H1 (cell line): ENCODE data around the gene SPOPL. TPM values are rescaled to one million over a fixed set of nuclear protein-coding genes. Genes with fewer than 3 reads are reported as not detected.

ENCODE experiments used
- CTCF ChIA-PET: fragments of 300-600 bp; sonication (Branson Sonifier 250); formaldehyde crosslinking; loops from one replicate; lab custom pipeline; 2021; ENCODE audit not compliant: partially characterized antibody; lab: Charles Lee
- POLR2A ChIA-PET: fragments of 300-600 bp; sonication (Branson Sonifier 250); formaldehyde crosslinking; loops from one replicate; lab custom pipeline; 2021; ENCODE audit warnings: inconsistent platforms; ENCODE audit not compliant: partially characterized antibody; lab: Charles Lee
- DNase-seq, 2 experiments: peaks; one replicate each; pipeline versions ENCODE4 v3.0.0 to v3.0.0-alpha.2; 2010 to 2022; ENCODE audit warnings: low spot score in 2 of 2, low read depth in 1 of 2, mixed read lengths in 1 of 2
- FAIRE-seq: peaks from 2 replicates; lab custom pipeline; 2011; peaks lifted over from hg19 to GRCh38; lab: Jason Lieb, UNC
- H2AFZ ChIP-seq: 2 replicates; pipeline ENCODE4 v1.8.1; 2012; ENCODE audit warnings: low read length, inconsistent platforms
- H2AK5ac ChIP-seq: 2 replicates; pipeline ENCODE4 v1.6.1; 2013; ENCODE audit warnings: low read depth, low read length
- H2BK120ac ChIP-seq: replicated peaks from 2 replicates; pipeline ENCODE3; 2013; ENCODE audit warnings: low read depth, low read length, inconsistent platforms
- H2BK12ac ChIP-seq: 2 replicates; pipeline ENCODE4 v1.6.1; 2013; ENCODE audit warnings: low read depth, low read length
- H2BK15ac ChIP-seq: 2 replicates; pipeline ENCODE4 v1.6.1; 2013; ENCODE audit warnings: low read length
- H2BK20ac ChIP-seq: 2 replicates; pipeline ENCODE4 v1.6.1; 2013; ENCODE audit warnings: low read length
- H2BK5ac ChIP-seq: 2 replicates; pipeline ENCODE4 v1.6.1; 2013; ENCODE audit warnings: low read depth, low read length
- H3K14ac ChIP-seq: 2 replicates; pipeline ENCODE4 v1.6.1; 2013; ENCODE audit warnings: inconsistent platforms; ENCODE audit not compliant: insufficient read length
- H3K18ac ChIP-seq: 2 replicates; pipeline ENCODE4 v1.6.1; 2013; ENCODE audit warnings: low read length; ENCODE audit errors: extremely low read depth
- H3K23ac ChIP-seq: 2 replicates; pipeline ENCODE4 v1.6.1; 2013; ENCODE audit warnings: inconsistent platforms; ENCODE audit not compliant: insufficient read length
- H3K23me2 ChIP-seq: 2 replicates; pipeline ENCODE4 v1.6.1; 2013; ENCODE audit warnings: low read depth, low read length
- H3K27ac ChIP-seq: 2 replicates; pipeline ENCODE4 v1.6.1; 2011; ENCODE audit warnings: low read depth, low read length, inconsistent platforms
- H3K27me3 ChIP-seq, 4 experiments: replicated peaks in 1 of 4; 1 replicate in 1 of 4; 2 replicates in 3 of 4; pipeline versions ENCODE4 v1.6.1 to v1.8.1; 2011 to 2013; ENCODE audit warnings: low read length in 3 of 4, mild to moderate bottlenecking in 3 of 4, inconsistent platforms in 2 of 4, mixed read lengths in 2 of 4, moderate library complexity in 1 of 4; ENCODE audit not compliant: control insufficient read depth in 3 of 4, insufficient read depth in 3 of 4; ENCODE audit errors: extremely low read depth in 1 of 4
- H3K36me3 ChIP-seq, 4 experiments: 2 replicates each; pipeline versions ENCODE4 v1.6.1 to v1.8.1; 2011 to 2013; ENCODE audit warnings: mild to moderate bottlenecking in 4 of 4, low read length in 3 of 4, moderate library complexity in 2 of 4, control low read depth in 1 of 4, inconsistent platforms in 1 of 4; ENCODE audit not compliant: insufficient read depth in 4 of 4, control insufficient read depth in 2 of 4
- H3K4ac ChIP-seq: replicated peaks from 2 replicates; pipeline ENCODE3; 2013; ENCODE audit warnings: low read length, low read depth, mixed read lengths, inconsistent platforms; ENCODE audit not compliant: insufficient read length
- H3K4me1 ChIP-seq, 4 experiments: replicated peaks in 1 of 4; 1 replicate in 1 of 4; 2 replicates in 3 of 4; pipeline versions ENCODE4 v1.6.1 to v1.8.1; 2011 to 2013; ENCODE audit warnings: low read length in 3 of 4, inconsistent platforms in 2 of 4, mixed read lengths in 1 of 4; ENCODE audit not compliant: insufficient read depth in 4 of 4, control insufficient read depth in 3 of 4
- H3K4me2 ChIP-seq, 2 experiments: 2 replicates each; pipeline versions ENCODE4 v1.6.1 to v1.8.1; 2011 to 2013; ENCODE audit warnings: low read depth in 2 of 2, low read length in 2 of 2, control low read depth in 1 of 2, inconsistent platforms in 1 of 2, mild to moderate bottlenecking in 1 of 2; ENCODE audit not compliant: insufficient read depth in 1 of 2
- H3K4me3 ChIP-seq, 4 experiments: fragments of 200-600, 300-600 bp in 1 of 4; sonication (generic), shearing (Covaris generic), sonication (Bioruptor Twin) in 1 of 4; 2 replicates each; pipeline versions ENCODE4 v1.5.1 to v1.8.1; 2011 to 2016; ENCODE audit warnings: low read length in 4 of 4, low read depth in 3 of 4, control low read depth in 2 of 4, inconsistent platforms in 2 of 4, mild to moderate bottlenecking in 2 of 4, mixed read lengths in 1 of 4, moderate library complexity in 1 of 4; ENCODE audit not compliant: insufficient read depth in 2 of 4; ENCODE audit errors: extremely low read depth in 1 of 4
- H3K56ac ChIP-seq: replicated peaks from 2 replicates; pipeline ENCODE3; 2013; ENCODE audit warnings: low read depth, mild to moderate bottlenecking, mixed read lengths, low read length, inconsistent platforms; ENCODE audit not compliant: insufficient read length
- H3K79me1 ChIP-seq: 2 replicates; pipeline ENCODE4 v1.6.1; 2013; ENCODE audit warnings: low read depth, low read length, control low read depth
- H3K79me2 ChIP-seq, 2 experiments: 2 replicates each; pipeline versions ENCODE4 v1.6.1 to v1.8.1; 2012 to 2013; ENCODE audit warnings: low read length in 2 of 2, mild to moderate bottlenecking in 2 of 2, inconsistent platforms in 1 of 2; ENCODE audit not compliant: insufficient read depth in 2 of 2, control insufficient read depth in 1 of 2
- H3K9ac ChIP-seq, 4 experiments: replicated peaks in 1 of 4; 1 replicate in 1 of 4; 2 replicates in 3 of 4; pipeline versions ENCODE4 v1.6.1 to v1.8.1; 2011 to 2013; ENCODE audit warnings: low read depth in 3 of 4, low read length in 3 of 4, control low read depth in 2 of 4, mild to moderate bottlenecking in 2 of 4, moderate library complexity in 2 of 4, inconsistent platforms in 1 of 4; ENCODE audit errors: extremely low read depth in 1 of 4
- H3K9me3 ChIP-seq, 2 experiments: 2 replicates each; pipeline versions ENCODE4 v1.6.1 to v1.8.1; 2012 to 2013; ENCODE audit warnings: mild to moderate bottlenecking in 2 of 2, moderate library complexity in 2 of 2, control low read depth in 1 of 2, inconsistent platforms in 1 of 2, low read depth in 1 of 2, low read length in 1 of 2, mixed read lengths in 1 of 2; ENCODE audit not compliant: insufficient read depth in 2 of 2
- H4K20me1 ChIP-seq, 2 experiments: replicated peaks in 1 of 2; 2 replicates each; pipeline versions ENCODE3 to v1.8.1; 2011 to 2013; ENCODE audit warnings: inconsistent platforms in 2 of 2, low read length in 2 of 2, mild to moderate bottlenecking in 1 of 2; ENCODE audit not compliant: insufficient read depth in 2 of 2, control insufficient read depth in 1 of 2
- H4K5ac ChIP-seq: 2 replicates; pipeline ENCODE4 v1.6.1; 2013; ENCODE audit warnings: low read length, low read depth, mixed read lengths, inconsistent platforms; ENCODE audit not compliant: insufficient read length
- H4K8ac ChIP-seq: 2 replicates; pipeline ENCODE4 v1.8.0; 2013; ENCODE audit warnings: mild to moderate bottlenecking, moderate library complexity, low read length, inconsistent platforms; ENCODE audit not compliant: insufficient read depth; ENCODE audit errors: extremely low read depth
- H4K91ac ChIP-seq: replicated peaks from 2 replicates; pipeline ENCODE3; 2013; ENCODE audit warnings: low read length, mixed read lengths, inconsistent platforms; ENCODE audit not compliant: insufficient read length
- CEBPB ChIP-seq: IDR thresholded peaks from 2 replicates; pipeline ENCODE4 v1.6.1; 2012; ENCODE audit warnings: low read depth, low read length
- GTF2F1 ChIP-seq: IDR thresholded peaks from 2 replicates; pipeline ENCODE4 v1.6.1; 2012; ENCODE audit warnings: low read depth, low read length, improper control_type of control experiment, borderline replicate concordance
- polyA plus RNA-seq, 7 experiments: library from polyadenylated mRNA; depleted of rRNA in 3 of 7; stranded (reverse) in 5 of 7; unstranded in 2 of 7; fragments of >200 nt in 5 of 7; fragments of 200-250 nt in 2 of 7; gene quantifications; 1 replicate in 5 of 7; 2 replicates in 1 of 7; 4 replicates in 1 of 7; pipeline versions ENCODE4 v1.2.1 to v1.2.3, GENCODE V29; 2011 to 2013; ENCODE audit warnings: missing spikeins in 2 of 7, mixed read lengths in 2 of 7
- total RNA-seq: library from RNA; stranded (reverse); fragmentation: NEBNext Ultra II Directional; extraction: Animal tissue kit (Norgen Biotek cat#: 25700); gene quantifications from 2 replicates; pipeline ENCODE4 v1.2.1, GENCODE V29; 2021

SPOPL gene
- total and polyA plus RNA-seq, 2 of the 8 experiments (the other 6 are each of a cell fraction or from before 2014, with no cell fraction given) = 1.9 to 14.5 TPM

DNA sequence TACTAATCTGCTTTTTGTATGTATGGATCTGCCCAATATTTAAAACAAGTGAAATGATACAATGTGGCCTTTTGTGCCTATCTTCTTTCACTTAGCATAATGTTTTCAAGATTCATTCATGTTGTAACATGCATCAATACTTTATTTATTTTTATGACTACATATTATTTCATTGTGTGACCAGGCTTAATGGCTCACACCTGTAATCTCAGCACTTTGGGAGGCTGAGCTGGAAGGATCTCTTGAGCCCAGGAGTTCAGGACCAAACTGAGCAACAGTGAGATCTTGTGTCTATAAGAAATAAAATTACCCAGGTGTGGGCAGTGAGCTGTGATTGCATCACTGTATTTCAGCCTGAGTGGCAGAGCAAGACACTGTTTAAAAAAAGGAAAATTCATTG, 33.2 kb downstream of the SPOPL start:
- H3K27ac ChIP-seq = no peak overlapping the region
- no peak overlapping the region for H2AK5ac ChIP-seq
- H3K79me1 ChIP-seq = peaks cover 2% of the 10 kb centered on the region; the same call in 1 of the 2 replicates
- no peaks in the 10 kb centered on the region for H3K27me3 ChIP-seq
- H3K23ac ChIP-seq = no peak overlapping the region
- no peak overlapping the region for H2BK20ac ChIP-seq
- H3K9me3 ChIP-seq = peaks cover 10 to 17% of the 10 kb centered on the region in 2 experiments; a peak in 3 of 4 replicates
- peaks cover 0 to 1% of the 10 kb centered on the region in 2 experiments for H4K20me1 ChIP-seq
- H4K91ac ChIP-seq = no peak overlapping the region
- no peak overlapping the region for H2BK12ac ChIP-seq
- H2AFZ ChIP-seq = no peak overlapping the region
- H3K4me2 ChIP-seq = no peak overlapping the region
- DNase-seq (no peak), FAIRE-seq (no peak)
- H3K14ac ChIP-seq = no peak overlapping the region
- H3K56ac ChIP-seq = no peak overlapping the region
- no peak overlapping the region for H3K9ac ChIP-seq
- ChIA-PET CTCF (interaction anchor here (0.9 kb wide), 1 partner anchor 11 kb away, joined by 3 read pairs; no protein-coding TSS in a partner anchor), POLR2A (no interaction called here)
- H4K5ac ChIP-seq = no peak overlapping the region
- no peak overlapping the region for H3K18ac ChIP-seq
- no peak overlapping the region for H2BK120ac ChIP-seq
- no peak overlapping the region for H3K4me3 ChIP-seq
- H2BK15ac ChIP-seq = no peak overlapping the region
- no peak overlapping the region for H4K8ac ChIP-seq
- H3K4me1 ChIP-seq = peaks cover 0 to 5% (median 3%) of the 10 kb centered on the region in 4 experiments; a peak in 3 of 7 replicates
- no peaks in the 10 kb centered on the region for H3K23me2 ChIP-seq
- peaks cover 0 to 66% of the 10 kb centered on the region in 2 experiments; a peak in 2 of 4 replicates for H3K79me2 ChIP-seq
- no peak overlapping the region for H2BK5ac ChIP-seq
- peaks cover 0 to 15% (median 1%) of the 10 kb centered on the region in 4 experiments; a peak in 3 of 8 replicates for H3K36me3 ChIP-seq
- no peak overlapping the region for H3K4ac ChIP-seq
- TF ChIP-seq CEBPB = 0 out of 2 replicates have a peak, but pooled peaks have one; percentile 13
- TF ChIP-seq GTF2F1 = no peak
